Measurements from ENCODE around the gene OSBPL5. TPM values are rescaled to one million over a fixed set of nuclear protein-coding genes. Genes with fewer than 3 reads are reported as not detected.

The OSBPL5 gene
- total RNA-seq, 1 experiment from 2014 or later, result 6.4 TPM

DNA sequence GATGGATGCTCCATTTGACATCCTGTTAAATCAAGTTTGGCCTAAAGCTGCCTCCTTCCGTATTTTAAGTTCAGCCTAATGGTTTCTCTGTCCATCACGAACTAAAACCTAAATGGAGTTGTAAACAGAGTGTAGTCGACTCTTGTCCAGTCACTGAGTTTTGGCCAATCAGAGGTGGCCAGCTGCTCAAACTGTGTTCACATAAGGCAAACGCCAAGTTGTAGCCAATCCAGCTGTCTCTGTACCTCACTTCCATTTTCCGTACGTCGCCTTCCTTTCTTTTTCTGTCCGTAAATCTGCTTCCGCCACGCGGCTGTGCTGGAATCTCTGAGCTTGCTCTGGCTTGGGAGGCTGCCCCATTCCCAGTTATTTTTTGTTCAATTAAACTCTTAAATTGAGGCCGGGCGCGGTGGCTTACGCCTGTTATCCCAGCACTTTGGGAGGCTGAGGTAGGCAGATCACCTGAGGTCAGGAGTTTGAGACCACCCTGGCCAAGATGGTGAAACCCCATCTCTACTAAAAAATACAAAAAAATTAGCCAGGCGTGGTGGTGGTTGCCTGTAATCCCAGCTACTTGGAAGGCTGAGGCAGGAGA lies 87.2 kb downstream of the OSBPL5 start:
- no peak overlapping the region for H3K4me3 ChIP-seq
- no peak overlapping the region for H3K4me2 ChIP-seq
- DNase-seq, result no peak
- peaks cover 5% of the 10 kb centered on the region; the same call in 1 of the 2 replicates for H3F3A ChIP-seq (ENCODE audit: insufficient read depth, low read depth)
- ChIA-PET CTCF (no interaction called here), POLR2A (ENCODE audit: unreplicated experiment) (interaction anchor here (0.6 kb wide), 1 partner anchor 91 kb away, joined by 8 read pairs; no protein-coding TSS in a partner anchor)
- H3K4me1 ChIP-seq (replicated peaks; ENCODE audit: insufficient read depth), result peaks cover 21% of the 10 kb centered on the region
- H3K27ac ChIP-seq, result no peak overlapping the region
- TF ChIP-seq, protein P1, sequence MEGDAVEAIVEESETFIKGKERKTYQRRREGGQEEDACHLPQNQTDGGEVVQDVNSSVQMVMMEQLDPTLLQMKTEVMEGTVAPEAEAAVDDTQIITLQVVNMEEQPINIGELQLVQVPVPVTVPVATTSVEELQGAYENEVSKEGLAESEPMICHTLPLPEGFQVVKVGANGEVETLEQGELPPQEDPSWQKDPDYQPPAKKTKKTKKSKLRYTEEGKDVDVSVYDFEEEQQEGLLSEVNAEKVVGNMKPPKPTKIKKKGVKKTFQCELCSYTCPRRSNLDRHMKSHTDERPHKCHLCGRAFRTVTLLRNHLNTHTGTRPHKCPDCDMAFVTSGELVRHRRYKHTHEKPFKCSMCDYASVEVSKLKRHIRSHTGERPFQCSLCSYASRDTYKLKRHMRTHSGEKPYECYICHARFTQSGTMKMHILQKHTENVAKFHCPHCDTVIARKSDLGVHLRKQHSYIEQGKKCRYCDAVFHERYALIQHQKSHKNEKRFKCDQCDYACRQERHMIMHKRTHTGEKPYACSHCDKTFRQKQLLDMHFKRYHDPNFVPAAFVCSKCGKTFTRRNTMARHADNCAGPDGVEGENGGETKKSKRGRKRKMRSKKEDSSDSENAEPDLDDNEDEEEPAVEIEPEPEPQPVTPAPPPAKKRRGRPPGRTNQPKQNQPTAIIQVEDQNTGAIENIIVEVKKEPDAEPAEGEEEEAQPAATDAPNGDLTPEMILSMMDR (conservative IDR thresholded peaks at IDR 0.05), result no peak
- no peak for TF ChIP-seq EZH2 (IDR thresholded peaks at IDR 0.05; ENCODE audit: low read depth)
- BruUV-seq (replicated peaks), result no TSS peak
- no peaks in the 10 kb centered on the region for H3K27me3 ChIP-seq (ENCODE audit: insufficient read depth, low read depth)
- H2AFZ ChIP-seq, result no peak overlapping the region
- no peaks in the 10 kb centered on the region for H3K79me2 ChIP-seq (ENCODE audit: low read depth)
- H3K36me3 ChIP-seq (ENCODE audit: low read depth), result no peaks in the 10 kb centered on the region
- H4K20me1 ChIP-seq (ENCODE audit: insufficient read depth), result no peaks in the 10 kb centered on the region
- H3K9me3 ChIP-seq (ENCODE audit: insufficient read depth, low read depth), result no peaks in the 10 kb centered on the region
- no peaks in the 10 kb centered on the region for H3K9me2 ChIP-seq (ENCODE audit: insufficient read depth)
- intact Hi-C loops (cut with micrococcal nuclease; ENCODE audit: unreplicated experiment), result no loop called here

DNA sequence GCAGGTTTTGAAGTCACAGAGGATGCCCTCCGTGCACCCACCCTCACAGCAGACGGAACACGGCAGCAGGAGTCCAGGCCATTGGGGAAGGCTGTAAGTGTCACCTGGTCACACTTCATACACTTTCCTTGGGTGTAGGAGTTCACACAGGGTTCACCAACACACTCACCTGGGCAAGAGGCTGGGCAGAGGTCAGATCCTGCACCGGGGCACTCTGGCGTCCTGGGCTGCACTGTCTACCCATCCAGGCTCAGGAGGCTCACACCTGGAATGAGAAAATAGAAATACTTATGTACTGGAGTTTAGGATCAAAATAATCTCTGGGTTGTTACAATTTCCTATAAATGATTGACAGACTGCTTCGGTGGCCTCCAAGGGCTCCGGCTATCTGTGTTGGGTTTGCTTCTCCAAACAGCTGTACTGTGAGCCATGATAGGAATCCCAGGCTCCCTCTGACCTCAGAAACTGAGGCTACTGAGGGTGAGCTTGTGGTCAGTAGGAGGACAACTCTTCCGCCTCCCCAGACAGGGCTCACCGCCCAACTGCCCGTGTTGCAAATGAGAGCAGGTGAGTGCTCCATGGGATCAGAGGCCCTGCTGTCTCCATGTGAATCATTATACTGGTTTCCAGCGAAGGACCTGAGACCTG lies 87.8 kb downstream of the OSBPL5 start:
- no peak for TF ChIP-seq EZH2 (IDR thresholded peaks at IDR 0.05; ENCODE audit: low read depth)
- TF ChIP-seq, protein P1 (conservative IDR thresholded peaks at IDR 0.05), result no peak
- Histone ChIP-seq H3K4me1 (replicated peaks; ENCODE audit: insufficient read depth) (peaks cover 21% of the 10 kb centered on the region), H3K9me3 (ENCODE audit: insufficient read depth, low read depth) (no peaks in the 10 kb centered on the region), H2AFZ (no peak overlapping the region), H3K9me2 (ENCODE audit: insufficient read depth) (no peaks in the 10 kb centered on the region), H3K27me3 (ENCODE audit: insufficient read depth, low read depth) (no peaks in the 10 kb centered on the region), H3K27ac (no peak overlapping the region), H3K79me2 (ENCODE audit: low read depth) (no peaks in the 10 kb centered on the region), H3K36me3 (ENCODE audit: low read depth) (no peaks in the 10 kb centered on the region), H3K4me2 (no peak overlapping the region), H3F3A (ENCODE audit: insufficient read depth, low read depth) (peaks cover 5% of the 10 kb centered on the region; the same call in 1 of the 2 replicates), H3K4me3 (no peak overlapping the region), H4K20me1 (ENCODE audit: insufficient read depth) (no peaks in the 10 kb centered on the region)
- DNase-seq, result no peak
- BruUV-seq (replicated peaks), result no TSS peak
- intact Hi-C loops (cut with micrococcal nuclease; ENCODE audit: unreplicated experiment), result no loop called here
- ChIA-PET POLR2A (ENCODE audit: unreplicated experiment) (interaction anchor here (0.6 kb wide), 1 partner anchor 92 kb away, joined by 8 read pairs; no protein-coding TSS in a partner anchor), CTCF (no interaction called here)

DNA sequence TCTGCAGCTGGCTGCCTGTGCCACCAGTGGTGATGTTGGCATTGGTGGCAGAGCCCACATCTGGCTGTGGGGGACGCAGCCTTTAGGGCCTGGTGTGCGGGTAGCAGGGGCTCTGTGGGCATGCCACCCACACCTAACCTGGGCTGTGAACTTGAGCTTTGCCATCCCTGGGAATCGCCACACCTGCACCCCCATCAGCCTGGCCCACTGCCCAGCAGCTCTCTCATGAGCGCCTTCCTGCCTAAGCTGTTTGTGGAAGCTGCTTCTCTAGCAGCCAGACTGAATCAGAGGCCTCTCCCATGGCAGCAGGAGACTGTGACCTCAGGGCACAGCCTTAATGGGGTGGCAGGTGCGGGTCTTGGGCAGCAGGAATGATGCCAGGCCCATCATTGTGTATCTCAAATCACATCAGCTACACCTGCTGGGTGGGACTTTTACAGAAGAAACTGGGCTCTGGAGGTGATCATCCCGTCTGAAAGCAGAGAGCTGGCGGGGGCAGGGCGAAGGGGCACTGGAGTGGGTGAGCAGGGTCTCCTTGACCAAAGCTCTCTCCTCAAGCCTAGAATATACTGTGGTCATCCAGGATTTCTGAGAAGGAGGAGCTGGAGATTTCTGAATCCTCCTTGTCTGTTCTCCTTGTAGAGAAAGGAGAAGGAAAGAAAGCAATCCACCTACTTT lies 90.1 kb downstream of the OSBPL5 start:
- H3F3A ChIP-seq (ENCODE audit: insufficient read depth, low read depth), result peaks cover under 1% of the 10 kb centered on the region; the same call in 1 of the 2 replicates
- H3K9me2 ChIP-seq (ENCODE audit: insufficient read depth), result no peaks in the 10 kb centered on the region
- intact Hi-C loops (cut with micrococcal nuclease; ENCODE audit: unreplicated experiment), result no loop called here
- no peak for TF ChIP-seq EZH2 (IDR thresholded peaks at IDR 0.05; ENCODE audit: low read depth)
- no peaks in the 10 kb centered on the region for H3K9me3 ChIP-seq (ENCODE audit: insufficient read depth, low read depth)
- H3K4me2 ChIP-seq, result no peak overlapping the region
- H3K4me1 ChIP-seq (replicated peaks; ENCODE audit: insufficient read depth), result peaks cover 16% of the 10 kb centered on the region
- H4K20me1 ChIP-seq (ENCODE audit: insufficient read depth), result no peaks in the 10 kb centered on the region
- POLR2A ChIA-PET (ENCODE audit: unreplicated experiment), result interaction anchor here (0.5 to 0.7 kb wide), 5 partner anchors 12 to 629 kb away, joined by 3 to 7 read pairs (median 4); no protein-coding TSS in a partner anchor
- H3K27ac ChIP-seq, result no peak overlapping the region
- H3K79me2 ChIP-seq (ENCODE audit: low read depth), result no peaks in the 10 kb centered on the region
- CTCF ChIA-PET, result no interaction called here
- H2AFZ ChIP-seq, result no peak overlapping the region
- no peak overlapping the region for H3K4me3 ChIP-seq
- H3K27me3 ChIP-seq (ENCODE audit: insufficient read depth, low read depth), result no peaks in the 10 kb centered on the region
- peak; percentile 37 to 75 for DNase-seq
- BruUV-seq (replicated peaks), result no TSS peak
- H3K36me3 ChIP-seq (ENCODE audit: low read depth), result no peaks in the 10 kb centered on the region
